H9 (cell line): Measurements from ENCODE around the gene TEX11. TPM values are rescaled to one million over a fixed set of nuclear protein-coding genes. Genes with fewer than 3 reads are reported as not detected.
A peak's percentile ranks its signal among the peaks of the same experiment; 100 is the strongest.

ENCODE experiments used
- DNase-seq: peaks from one replicate; pipeline ENCODE4 v3.0.0-alpha.2; 2017
- H2AFZ ChIP-seq: one replicate; pipeline ENCODE4 v1.6.1; 2013; ENCODE audit warnings: mild to moderate bottlenecking, low read length, control low read depth, moderate library complexity
- H2AK5ac ChIP-seq: 2 replicates; pipeline ENCODE4 v1.6.1; 2013; ENCODE audit warnings: low read length, control low read depth, mixed read lengths; ENCODE audit not compliant: insufficient read length
- H2BK120ac ChIP-seq: one replicate; pipeline ENCODE4 v1.6.1; 2013; ENCODE audit warnings: low read depth, mild to moderate bottlenecking, low read length, control low read depth, inconsistent platforms; ENCODE audit not compliant: poor library complexity, severe bottlenecking
- H2BK12ac ChIP-seq: 2 replicates; pipeline ENCODE4 v1.6.1; 2013; ENCODE audit warnings: low read length, control low read depth, mixed read lengths, low read depth; ENCODE audit not compliant: insufficient read length
- H2BK15ac ChIP-seq: 2 replicates; pipeline ENCODE4 v1.6.1; 2013; ENCODE audit warnings: low read depth, low read length, control low read depth
- H2BK20ac ChIP-seq: one replicate; pipeline ENCODE4 v1.6.1; 2013; ENCODE audit warnings: low read depth, mild to moderate bottlenecking, low read length, control low read depth, inconsistent platforms; ENCODE audit not compliant: poor library complexity, severe bottlenecking
- H2BK5ac ChIP-seq: 2 replicates; pipeline ENCODE4 v1.6.1; 2013; ENCODE audit warnings: low read length, control low read depth, mixed read lengths; ENCODE audit not compliant: insufficient read length
- H3K14ac ChIP-seq: 2 replicates; pipeline ENCODE4 v1.6.1; 2013; ENCODE audit warnings: low read length, control low read depth; ENCODE audit not compliant: insufficient read depth
- H3K18ac ChIP-seq: 2 replicates; pipeline ENCODE4 v1.6.1; 2013; ENCODE audit warnings: low read depth, mild to moderate bottlenecking, mixed read lengths, low read length, control low read depth; ENCODE audit not compliant: insufficient read length
- H3K23ac ChIP-seq: 2 replicates; pipeline ENCODE4 v1.6.1; 2013; ENCODE audit warnings: low read length, control low read depth, mixed read lengths, low read depth; ENCODE audit not compliant: insufficient read length
- H3K23me2 ChIP-seq: 2 replicates; pipeline ENCODE4 v1.6.1; 2013; ENCODE audit warnings: low read depth, mild to moderate bottlenecking, mixed read lengths, low read length, control low read depth; ENCODE audit not compliant: insufficient read length, poor library complexity, severe bottlenecking
- H3K27ac ChIP-seq: 2 replicates; pipeline ENCODE4 v1.5.1; 2013; ENCODE audit warnings: low read length, control low read depth, mixed read lengths, low read depth; ENCODE audit not compliant: insufficient read length
- H3K27me3 ChIP-seq: 2 replicates; pipeline ENCODE4 v1.6.1; 2013; ENCODE audit warnings: low read length, control low read depth, inconsistent platforms; ENCODE audit not compliant: insufficient read depth
- H3K4ac ChIP-seq: 2 replicates; pipeline ENCODE4 v1.6.1; 2013; ENCODE audit warnings: low read depth, mild to moderate bottlenecking, control low read depth, inconsistent platforms, low read length, moderate library complexity
- H3K4me1 ChIP-seq: 2 replicates; pipeline ENCODE4 v1.6.1; 2013; ENCODE audit warnings: low read length, control low read depth, inconsistent platforms; ENCODE audit not compliant: insufficient read depth
- H3K4me2 ChIP-seq: 2 replicates; pipeline ENCODE4 v1.6.1; 2013; ENCODE audit warnings: low read length, control low read depth, mixed read lengths; ENCODE audit not compliant: insufficient read length, insufficient read depth
- H3K56ac ChIP-seq: 2 replicates; pipeline ENCODE4 v1.6.1; 2013; ENCODE audit warnings: low read depth, mild to moderate bottlenecking, mixed read lengths, low read length, control low read depth; ENCODE audit not compliant: insufficient read length
- H3K79me1 ChIP-seq: 2 replicates; pipeline ENCODE4 v1.6.1; 2013; ENCODE audit warnings: low read depth, mild to moderate bottlenecking, moderate library complexity, low read length, control low read depth, inconsistent platforms; ENCODE audit not compliant: insufficient read depth, poor library complexity, severe bottlenecking
- H3K79me2 ChIP-seq: 2 replicates; pipeline ENCODE4 v1.6.1; 2013; ENCODE audit warnings: low read length, control low read depth, inconsistent platforms; ENCODE audit not compliant: insufficient read depth
- H3K9ac ChIP-seq: 2 replicates; pipeline ENCODE4 v1.6.1; 2013; ENCODE audit warnings: low read length, control low read depth, mixed read lengths; ENCODE audit not compliant: insufficient read length; ENCODE audit errors: extremely low read depth
- H3K9me3 ChIP-seq: one replicate; pipeline ENCODE4 v1.6.1; 2013; ENCODE audit warnings: low read depth, low read length, inconsistent platforms; ENCODE audit not compliant: control insufficient read depth
- H3T11ph ChIP-seq: one replicate; pipeline ENCODE4 v1.6.1; 2013; ENCODE audit warnings: mild to moderate bottlenecking, low read length, control low read depth, inconsistent platforms
- H4K20me1 ChIP-seq: one replicate; pipeline ENCODE4 v1.6.1; 2013; ENCODE audit not compliant: control insufficient read depth, insufficient read length, insufficient read depth
- H4K5ac ChIP-seq: 2 replicates; pipeline ENCODE4 v1.6.1; 2013; ENCODE audit warnings: low read depth, mild to moderate bottlenecking, mixed read lengths, low read length, control low read depth; ENCODE audit not compliant: insufficient read length
- H4K8ac ChIP-seq: replicated peaks from 2 replicates; pipeline ENCODE4 v1.6.1; 2013; ENCODE audit warnings: low read length, control low read depth, mixed read lengths, low read depth; ENCODE audit not compliant: insufficient read length
- H4K91ac ChIP-seq: 2 replicates; pipeline ENCODE4 v1.6.1; 2013; ENCODE audit warnings: low read depth, mild to moderate bottlenecking, moderate library complexity, mixed read lengths, low read length, control low read depth; ENCODE audit not compliant: insufficient read length
- H3K27ac Mint-ChIP-seq, 3 experiments: 2 replicates in 2 of 3; 3 replicates in 1 of 3; pipeline ENCODE4 v1.8.0; 2020 to 2021; ENCODE audit warnings: mixed read lengths in 3 of 3, mild to moderate bottlenecking in 1 of 3, moderate library complexity in 1 of 3
- H3K27me3 Mint-ChIP-seq: 2 replicates; pipeline ENCODE4 v1.8.0; 2021; ENCODE audit warnings: low read depth, mild to moderate bottlenecking, moderate library complexity, mixed read lengths
- H3K36me3 Mint-ChIP-seq, 3 experiments: 2 replicates in 2 of 3; 3 replicates in 1 of 3; pipeline ENCODE4 v1.8.0; 2020 to 2021; ENCODE audit warnings: low read depth in 3 of 3, mixed read lengths in 3 of 3; ENCODE audit not compliant: insufficient read depth in 1 of 3
- H3K4me1 Mint-ChIP-seq, 2 experiments: 2 replicates each; pipeline ENCODE4 v1.8.0; 2020; ENCODE audit warnings: mixed read lengths in 2 of 2
- H3K4me3 Mint-ChIP-seq, 2 experiments: 2 replicates in 1 of 2; 3 replicates in 1 of 2; pipeline ENCODE4 v1.8.0; 2020 to 2021; ENCODE audit warnings: mild to moderate bottlenecking in 2 of 2, mixed read lengths in 2 of 2, moderate library complexity in 1 of 2
- H3K9me3 Mint-ChIP-seq, 2 experiments: 2 replicates in 1 of 2; 3 replicates in 1 of 2; pipeline ENCODE4 v1.8.0; 2020; ENCODE audit warnings: mild to moderate bottlenecking in 2 of 2, mixed read lengths in 2 of 2, moderate library complexity in 1 of 2
- WGBS: extraction: QIAGEN DNeasy Blood & Tissue Kit; methylation state at CpG from one replicate; pipeline ENCODE4 v1.1.7; 2013; ENCODE audit warnings: missing lambda C conversion rate, low lambda C conversion rate, mixed read lengths; ENCODE audit not compliant: insufficient read length; ENCODE audit errors: extremely low coverage; 5-methylcytosine and 5-hydroxymethylcytosine counted together
- total RNA-seq: library from RNA; stranded (reverse); gene quantifications from 2 replicates; pipeline ENCODE4 v1.2.1, GENCODE V29; 2021
- TF ChIP-seq, protein P1 (sequence below): fragments of 200-600 bp; sonication (generic); conservative IDR thresholded peaks from 3 replicates; pipeline ENCODE4 v1.8.0; 2021; ENCODE audit warnings: antibody characterized with exemption, mild to moderate bottlenecking

Gene TEX11
- total RNA-seq, 1 experiment from 2014 or later: 0.22 TPM

DNA sequence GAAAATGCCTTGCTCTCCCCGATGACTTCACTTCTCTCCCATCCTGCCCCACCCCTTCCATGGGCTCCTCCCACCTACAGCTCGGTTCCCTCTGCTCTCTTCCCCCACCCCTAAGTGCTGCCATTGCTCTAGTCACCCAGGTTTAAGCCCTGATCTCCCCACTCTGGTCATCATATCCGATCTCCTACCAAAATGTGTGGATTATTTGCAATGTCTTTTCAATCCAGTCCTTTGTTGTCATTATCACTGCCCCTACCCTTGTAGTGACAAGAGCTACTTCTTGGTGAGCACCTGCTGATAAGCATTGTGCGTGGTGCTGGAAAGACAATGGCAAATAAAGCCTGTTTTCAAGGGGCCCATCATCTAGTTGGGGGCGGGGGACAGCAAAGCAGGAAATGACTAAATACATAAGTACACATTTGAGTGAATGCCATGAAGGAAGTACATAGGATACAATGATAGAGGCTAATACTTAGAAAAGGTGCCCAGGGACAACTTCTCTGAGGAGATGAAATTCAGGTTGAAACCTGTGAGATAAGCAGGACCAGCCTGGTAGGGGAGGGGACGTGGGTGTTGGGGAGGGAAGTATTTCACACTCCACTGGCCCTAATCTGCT is 400.1 kb downstream of the TEX11 start:
- H3K27ac Mint-ChIP-seq: peak overlapping the region in 1 of 3 experiments; percentile 49; a peak in 2 of 7 replicates

More for the DNA sequence above, 400.1 kb downstream of the TEX11 start:
- Histone ChIP-seq H3K79me1 (no peaks in the 10 kb centered on the region), H4K5ac (no peak overlapping the region), H3K27me3 (no peaks in the 10 kb centered on the region), H3K9ac (no peak overlapping the region), H2BK15ac (no peak overlapping the region), H3K27ac (no peak overlapping the region), H2BK120ac (no peak overlapping the region), H3K4ac (no peak overlapping the region), H3T11ph (no peak overlapping the region), H4K91ac (no peak overlapping the region), H3K56ac (no peak overlapping the region), H3K18ac (no peak overlapping the region), H4K20me1 (no peaks in the 10 kb centered on the region), H2AFZ (no peak overlapping the region), H3K14ac (no peak overlapping the region), H3K79me2 (no peaks in the 10 kb centered on the region), H2BK12ac (no peak overlapping the region), H3K23me2 (no peaks in the 10 kb centered on the region), H2BK20ac (no peak overlapping the region), H3K9me3 (peaks cover 68% of the 10 kb centered on the region), H4K8ac (no peak overlapping the region), H3K4me2 (no peak overlapping the region), H2BK5ac (no peak overlapping the region), H3K4me1 (no peaks in the 10 kb centered on the region; the same call in 1 of the 2 replicates), H3K23ac (no peak overlapping the region), H2AK5ac (no peak overlapping the region)
- Mint-ChIP-seq H3K4me1 (peaks cover 33 to 45% of the 10 kb centered on the region in 2 experiments), H3K9me3 (peaks cover 75 to 77% of the 10 kb centered on the region in 2 experiments), H3K27me3 (peaks cover 2% of the 10 kb centered on the region), H3K36me3 (peaks cover 9 to 28% (median 11%) of the 10 kb centered on the region in 3 experiments), H3K4me3 (no peak overlapping the region; a peak in 1 of 5 replicates)
- WGBS: no CpG with 5 or more reads among the region's 6 CpGs
- TF ChIP-seq, protein P1, sequence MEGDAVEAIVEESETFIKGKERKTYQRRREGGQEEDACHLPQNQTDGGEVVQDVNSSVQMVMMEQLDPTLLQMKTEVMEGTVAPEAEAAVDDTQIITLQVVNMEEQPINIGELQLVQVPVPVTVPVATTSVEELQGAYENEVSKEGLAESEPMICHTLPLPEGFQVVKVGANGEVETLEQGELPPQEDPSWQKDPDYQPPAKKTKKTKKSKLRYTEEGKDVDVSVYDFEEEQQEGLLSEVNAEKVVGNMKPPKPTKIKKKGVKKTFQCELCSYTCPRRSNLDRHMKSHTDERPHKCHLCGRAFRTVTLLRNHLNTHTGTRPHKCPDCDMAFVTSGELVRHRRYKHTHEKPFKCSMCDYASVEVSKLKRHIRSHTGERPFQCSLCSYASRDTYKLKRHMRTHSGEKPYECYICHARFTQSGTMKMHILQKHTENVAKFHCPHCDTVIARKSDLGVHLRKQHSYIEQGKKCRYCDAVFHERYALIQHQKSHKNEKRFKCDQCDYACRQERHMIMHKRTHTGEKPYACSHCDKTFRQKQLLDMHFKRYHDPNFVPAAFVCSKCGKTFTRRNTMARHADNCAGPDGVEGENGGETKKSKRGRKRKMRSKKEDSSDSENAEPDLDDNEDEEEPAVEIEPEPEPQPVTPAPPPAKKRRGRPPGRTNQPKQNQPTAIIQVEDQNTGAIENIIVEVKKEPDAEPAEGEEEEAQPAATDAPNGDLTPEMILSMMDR: no peak
- peak; percentile 33 for DNase-seq
